ENCODE measurements around the gene SPG7.
"Not testable (repeated sequence)": the region's sequence is repeated elsewhere in the genome, so short reads cannot be mapped to it uniquely, and the experiment has no call there.

Gene SPG7

GRCh38 chr16:89507834-89508590, at the start of gene SPG7:
Gene SPG7, plus strand, starts transcription at chr16:89508403. Its CDS starts 15 bp downstream, at chr16:89508418.
- peak; percentile 25 for DNase-seq

- DNase-seq: no peak
Observed at GRCh38 chr16:89458551-89458950, 49.7 kb upstream of the SPG7 start.

GRCh38 chr16:89458967-89459366, 49.2 kb upstream of the SPG7 start:
- no peak for DNase-seq

DNA sequence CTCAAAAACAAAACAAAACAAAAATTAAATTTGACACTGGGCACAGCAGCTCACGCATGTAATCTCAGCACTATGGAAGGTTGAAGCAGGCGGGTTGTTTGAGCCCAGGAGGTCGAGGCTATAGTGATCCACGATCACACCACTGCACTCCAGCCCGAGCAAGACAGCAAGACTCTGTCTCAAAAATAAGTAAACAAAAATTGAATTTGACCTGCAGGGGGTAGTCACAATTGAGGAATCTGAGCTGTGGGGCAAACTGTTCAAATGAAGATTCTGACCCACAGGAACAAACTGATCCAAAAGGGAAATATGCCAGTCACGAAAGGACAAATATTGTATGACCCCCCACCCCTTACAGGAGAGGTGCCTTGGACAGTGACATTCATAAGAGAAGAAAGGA, 47.6 kb upstream of the SPG7 start:
- no peak for DNase-seq

- DNase-seq: not testable (repeated sequence)
Observed at GRCh38 chr16:89461890-89462289, 46.3 kb upstream of the SPG7 start.

- not testable (repeated sequence) for DNase-seq
Observed at GRCh38 chr16:89462639-89463038, 45.6 kb upstream of the SPG7 start.

- not testable (repeated sequence) for DNase-seq
Observed at GRCh38 chr16:89463312-89463711, 44.9 kb upstream of the SPG7 start.

DNA sequence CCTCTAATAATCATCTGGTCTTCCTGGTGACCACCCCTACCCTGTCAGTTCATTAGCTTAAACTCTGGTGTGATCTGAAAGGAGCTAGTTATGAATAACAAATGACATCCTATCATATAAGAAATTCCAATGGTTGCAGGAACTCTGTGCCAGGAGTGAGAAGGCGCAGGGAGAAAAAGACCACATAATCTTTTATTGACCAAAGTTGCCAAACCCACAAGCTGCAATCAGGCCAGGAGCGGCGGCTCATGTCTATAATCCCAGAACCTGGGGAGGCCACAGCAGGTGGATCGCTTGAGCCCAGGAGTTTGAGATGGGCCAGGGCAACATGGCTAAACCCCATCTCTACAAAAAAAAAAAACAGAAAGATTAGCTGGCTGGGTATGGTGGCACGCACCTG, 41.3 kb upstream of the SPG7 start:
- no peak for DNase-seq

- no peak for DNase-seq
Observed at GRCh38 chr16:89467382-89467781, 40.8 kb upstream of the SPG7 start.

DNA sequence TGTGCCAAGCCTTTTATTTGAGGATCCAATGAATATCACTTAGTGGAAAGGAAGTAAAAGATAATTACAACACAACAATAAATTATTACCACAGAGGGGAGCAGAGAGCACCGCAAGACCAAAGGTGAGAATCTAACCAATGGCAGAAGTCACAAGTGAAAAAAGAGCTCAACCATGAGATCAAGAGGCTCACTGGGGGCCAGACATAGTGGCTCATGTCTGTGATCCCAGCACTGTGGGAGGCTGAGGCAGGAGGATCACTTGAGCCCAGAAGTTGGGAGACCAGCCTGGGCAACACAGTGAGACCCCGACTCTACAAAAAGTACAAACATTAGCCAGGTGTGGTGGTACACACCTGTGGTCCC, 35.5 kb upstream of the SPG7 start:
- DNase-seq: no peak

DNA sequence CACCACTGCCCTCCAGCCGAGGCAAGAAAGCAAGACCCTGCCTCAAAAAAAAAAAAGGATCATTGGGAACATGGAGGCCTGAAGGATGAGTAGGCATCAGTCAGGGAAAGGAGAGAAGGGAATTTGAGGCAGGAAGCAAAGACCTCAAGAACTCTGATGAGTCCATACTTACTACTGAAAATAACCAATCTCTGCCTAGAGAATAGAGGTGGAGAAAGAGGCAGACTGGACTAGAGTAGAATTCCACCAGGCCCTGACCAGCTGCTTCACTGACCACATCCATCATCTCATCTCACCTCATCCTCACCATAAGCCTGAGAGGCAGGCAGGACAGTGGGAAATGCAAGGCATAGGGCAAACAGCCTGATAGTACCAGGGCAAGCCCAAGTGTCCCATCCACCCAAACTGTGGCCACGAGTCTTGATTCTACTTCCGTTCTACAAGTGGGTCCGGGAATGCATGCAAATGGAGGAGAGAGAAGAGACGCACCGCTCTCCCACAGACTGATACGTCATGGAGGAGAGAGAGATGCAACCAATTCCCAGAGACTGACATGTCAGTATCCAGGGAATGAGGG, 35.0 kb upstream of the SPG7 start:
- DNase-seq: no peak

GRCh38 chr16:89473791-89474414, 34.3 kb upstream of the SPG7 start:
- no peak for DNase-seq

GRCh38 chr16:89475144-89475543, 33.1 kb upstream of the SPG7 start:
- DNase-seq: no peak

- DNase-seq: no peak
Observed at GRCh38 chr16:89476379-89476778, 31.8 kb upstream of the SPG7 start.

- no peak for DNase-seq
Observed at GRCh38 chr16:89476811-89477261, 31.4 kb upstream of the SPG7 start.

DNA sequence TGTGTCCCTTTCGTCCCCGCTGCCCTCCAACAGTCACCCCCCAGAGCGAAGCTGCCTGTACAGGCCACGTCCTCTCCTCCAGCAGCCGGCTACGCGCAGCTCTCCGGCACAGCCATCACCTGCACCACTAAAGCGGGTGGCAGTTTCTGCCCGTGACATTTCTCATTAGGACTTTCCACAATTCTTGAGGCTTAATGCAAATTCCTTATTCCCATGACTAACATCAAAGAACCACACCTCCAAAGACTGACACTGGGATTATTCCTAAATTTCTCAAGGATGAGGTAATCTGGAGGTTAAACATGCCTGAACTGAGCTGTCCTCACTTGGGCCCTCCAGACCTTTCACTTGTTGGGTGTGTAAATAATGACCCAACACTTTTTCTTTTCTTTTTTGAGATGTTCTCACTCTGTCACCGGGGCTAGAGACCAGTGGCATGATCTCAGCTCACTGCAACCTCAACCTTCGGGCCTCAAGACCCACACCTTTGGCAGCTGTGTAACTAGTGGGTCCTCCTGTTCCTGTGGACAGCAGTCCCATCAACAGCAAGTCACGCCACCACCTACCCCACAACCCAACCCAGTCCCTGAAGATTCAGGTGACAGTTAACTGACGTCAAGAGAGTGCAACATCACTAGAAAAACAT, 29.5 kb upstream of the SPG7 start:
- no peak for DNase-seq

DNA sequence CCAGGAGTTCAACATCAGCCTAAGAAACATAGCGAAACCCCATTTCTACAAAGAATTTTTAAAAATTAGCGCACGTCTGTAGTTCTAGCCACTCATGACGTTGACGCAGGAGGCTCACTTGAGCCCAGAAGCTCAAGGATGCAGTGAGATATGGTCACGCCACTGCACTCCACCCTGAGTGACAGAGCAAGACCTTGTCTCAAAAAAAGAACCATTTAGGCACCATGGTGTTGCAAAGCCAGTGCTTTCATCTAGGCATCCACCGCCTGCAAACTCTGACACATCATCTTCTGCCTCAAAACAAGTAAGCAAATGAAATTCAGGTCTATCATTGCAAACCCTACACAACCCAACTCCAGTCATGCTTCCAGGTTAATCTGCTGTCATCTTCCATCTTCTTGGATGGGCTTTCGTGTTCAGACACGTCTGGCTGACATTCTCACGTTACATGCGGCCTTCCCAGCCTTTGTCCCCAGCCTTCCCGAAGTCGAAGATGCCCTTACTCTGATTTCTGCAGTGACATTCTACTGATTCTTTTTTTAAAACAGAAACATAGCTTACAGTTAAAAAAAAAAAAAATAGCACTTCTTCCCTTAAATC, 26.7 kb upstream of the SPG7 start:
- no peak for DNase-seq

- no peak for DNase-seq
Observed at GRCh38 chr16:89482150-89482816, 25.9 kb upstream of the SPG7 start.

DNA sequence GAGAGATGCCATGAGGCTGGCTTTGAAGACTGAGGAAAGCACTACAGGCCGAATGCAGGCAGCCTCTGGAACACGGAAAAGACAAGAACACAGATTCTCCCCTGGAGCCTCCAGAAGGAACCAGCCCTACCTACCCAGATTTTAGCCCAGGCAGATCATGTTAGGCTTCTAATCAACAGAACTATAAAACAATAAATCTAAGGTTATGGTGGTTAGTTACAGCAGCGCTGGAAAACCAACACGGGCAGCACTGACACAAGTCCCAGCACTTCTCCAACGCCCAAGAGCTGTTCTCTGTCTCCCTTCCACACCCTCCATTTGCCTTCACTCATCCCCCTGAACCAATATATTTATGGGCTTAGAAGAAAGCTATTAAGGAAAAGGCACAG, 25.4 kb upstream of the SPG7 start:
- DNase-seq: no peak

DNA sequence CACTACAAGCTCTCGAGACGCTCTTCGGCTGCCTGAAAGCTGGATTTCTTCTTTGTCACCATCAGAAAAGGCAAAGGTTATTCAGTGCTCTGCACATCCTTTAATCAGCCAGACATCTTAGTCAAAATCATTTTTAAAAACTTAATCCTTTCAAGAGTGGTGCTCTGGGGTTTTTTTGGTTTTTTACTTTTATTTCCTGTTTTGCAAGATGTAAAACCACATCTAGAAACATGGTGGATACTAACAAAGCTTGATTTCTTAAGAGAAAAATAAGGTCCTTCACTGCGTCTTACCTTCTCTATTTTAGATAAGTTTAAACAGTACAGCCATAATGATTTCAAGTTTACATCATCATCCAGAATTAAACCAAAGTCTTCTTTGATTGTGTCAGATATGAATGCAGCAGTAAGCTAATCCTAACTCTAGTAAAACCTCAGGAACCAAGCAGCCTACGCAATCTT, 24.1 kb upstream of the SPG7 start:
- DNase-seq: no peak

DNA sequence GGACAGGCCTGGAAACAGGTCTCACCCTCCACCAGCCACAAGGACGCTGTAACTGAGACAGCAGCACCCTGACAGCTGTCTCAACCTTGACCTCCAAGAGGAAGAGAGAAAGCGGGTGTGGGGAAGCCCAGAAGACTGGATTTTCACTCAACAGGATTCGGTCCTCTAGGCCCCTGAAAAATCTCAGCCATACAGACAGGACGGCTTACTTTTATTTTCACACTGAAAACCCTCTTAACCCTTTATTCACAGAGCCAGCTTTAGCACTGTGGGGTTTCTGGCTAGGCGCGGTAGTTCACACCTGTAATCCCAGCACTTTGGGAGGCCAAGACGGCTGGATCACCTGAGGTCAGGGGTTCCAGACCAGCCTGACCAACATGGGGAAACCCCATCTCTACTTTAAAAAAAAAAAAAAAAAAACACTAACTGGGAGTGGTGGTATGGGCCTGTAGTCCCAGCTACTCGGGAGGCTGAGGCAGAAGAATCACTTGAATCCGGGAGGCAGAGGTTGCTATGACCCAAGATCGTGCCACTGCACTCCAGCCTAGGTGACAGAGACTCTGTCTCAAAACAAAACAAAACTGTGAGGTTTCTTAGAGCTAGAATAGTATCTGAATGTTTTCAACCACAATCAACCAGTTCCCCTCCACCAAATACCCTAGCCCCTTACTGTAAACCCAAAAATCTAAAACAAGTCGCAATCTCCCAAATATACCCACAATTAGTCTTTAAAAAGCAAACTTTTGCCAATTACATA, 23.1 kb upstream of the SPG7 start:
- no peak for DNase-seq

DNA sequence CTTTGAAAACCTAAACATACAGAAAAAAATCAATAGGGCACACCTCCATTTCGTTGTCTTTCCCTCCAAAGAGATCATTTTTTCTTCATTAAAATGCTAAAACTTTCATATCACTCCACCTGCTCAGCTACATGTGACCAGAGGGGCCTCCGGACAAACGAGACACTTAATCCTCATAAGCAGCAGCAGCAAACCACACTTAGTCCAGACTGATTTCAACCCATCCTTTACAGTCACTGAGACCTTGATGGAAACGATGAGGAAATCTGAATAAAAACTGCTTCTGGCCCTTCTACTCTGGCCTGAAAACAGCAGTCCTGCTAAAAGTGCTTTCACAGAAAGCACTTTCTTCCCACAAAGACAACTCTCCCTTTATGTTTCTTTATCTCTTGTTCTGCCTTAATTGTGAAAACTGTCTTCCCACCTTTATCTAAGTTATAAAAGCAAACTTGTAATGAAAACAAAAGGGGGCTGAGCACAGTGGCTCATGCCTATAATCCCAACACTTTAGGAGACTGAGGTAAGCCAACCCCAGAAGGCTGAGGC, 22.4 kb upstream of the SPG7 start:
- no peak for DNase-seq
